Peyer's patch (tissue), 4 donors: ENCODE data around the gene GTF2IRD2.
"Not testable (repeated sequence)": the region's sequence is repeated elsewhere in the genome, so short reads cannot be mapped to it uniquely, and the experiment has no call there.

ENCODE experiments used
- POLR2A ChIP-seq, 2 donors: fragments of 450-650 bp; IDR thresholded peaks; one replicate each; pipeline ENCODE4 v1.5.1; 2017; ENCODE audit warnings: antibody characterized with exemption in 2 of 2, mild to moderate bottlenecking in 2 of 2, moderate library complexity in 2 of 2
- TF ChIP-seq, protein P1 (sequence below), 6 experiments: fragments of 450-650 bp in 4 of 6; fragments of 200-600 bp in 2 of 6; sonication (generic) in 1 of 6; IDR thresholded peaks; one replicate each; pipeline ENCODE4 v1.5.1; 2017 to 2019; ENCODE audit warnings: antibody characterized with exemption in 6 of 6, mild to moderate bottlenecking in 3 of 6, moderate library complexity in 1 of 6

DNA sequence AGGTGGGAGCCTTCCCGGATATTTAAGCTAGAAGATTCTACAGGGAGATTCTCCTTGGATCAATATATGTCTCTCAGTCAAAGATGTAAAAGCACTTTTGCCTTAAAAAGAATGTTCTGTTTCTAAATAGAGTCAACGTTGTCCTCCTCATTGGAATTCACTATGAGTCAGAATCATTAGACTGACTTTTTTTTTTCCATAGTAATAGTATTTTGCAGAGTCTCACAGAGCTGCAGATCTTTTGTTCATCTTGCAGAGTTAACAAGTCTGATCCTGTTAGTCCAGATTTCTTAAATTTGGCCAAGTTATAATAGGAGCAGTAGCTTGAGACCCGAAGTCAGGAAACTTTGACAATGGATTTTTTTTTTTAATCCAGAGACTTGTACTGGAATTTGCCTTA, 92.4 kb downstream of the GTF2IRD2 start:
- TF ChIP-seq, protein P1, sequence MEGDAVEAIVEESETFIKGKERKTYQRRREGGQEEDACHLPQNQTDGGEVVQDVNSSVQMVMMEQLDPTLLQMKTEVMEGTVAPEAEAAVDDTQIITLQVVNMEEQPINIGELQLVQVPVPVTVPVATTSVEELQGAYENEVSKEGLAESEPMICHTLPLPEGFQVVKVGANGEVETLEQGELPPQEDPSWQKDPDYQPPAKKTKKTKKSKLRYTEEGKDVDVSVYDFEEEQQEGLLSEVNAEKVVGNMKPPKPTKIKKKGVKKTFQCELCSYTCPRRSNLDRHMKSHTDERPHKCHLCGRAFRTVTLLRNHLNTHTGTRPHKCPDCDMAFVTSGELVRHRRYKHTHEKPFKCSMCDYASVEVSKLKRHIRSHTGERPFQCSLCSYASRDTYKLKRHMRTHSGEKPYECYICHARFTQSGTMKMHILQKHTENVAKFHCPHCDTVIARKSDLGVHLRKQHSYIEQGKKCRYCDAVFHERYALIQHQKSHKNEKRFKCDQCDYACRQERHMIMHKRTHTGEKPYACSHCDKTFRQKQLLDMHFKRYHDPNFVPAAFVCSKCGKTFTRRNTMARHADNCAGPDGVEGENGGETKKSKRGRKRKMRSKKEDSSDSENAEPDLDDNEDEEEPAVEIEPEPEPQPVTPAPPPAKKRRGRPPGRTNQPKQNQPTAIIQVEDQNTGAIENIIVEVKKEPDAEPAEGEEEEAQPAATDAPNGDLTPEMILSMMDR (IDR thresholded peaks at IDR 0.05), result not testable (repeated sequence)
- TF ChIP-seq POLR2A (IDR thresholded peaks at IDR 0.05), result not testable (repeated sequence)
